Testis (tissue), 2 donors: Measurements from ENCODE around the gene VBP1.

ENCODE experiments used
- POLR2A ChIP-seq: fragments of 450-650 bp; IDR thresholded peaks from one replicate; pipeline ENCODE4 v1.6.1; 2017; ENCODE audit warnings: antibody characterized with exemption, mild to moderate bottlenecking, moderate library complexity
- TF ChIP-seq, protein P1 (sequence below), 3 experiments: fragments of 450-650 bp in 2 of 3; fragments of 200-600 bp in 1 of 3; sonication (generic) in 1 of 3; IDR thresholded peaks; one replicate each; pipeline ENCODE4 v1.5.1; 2016 to 2019; ENCODE audit warnings: antibody characterized with exemption in 3 of 3, mild to moderate bottlenecking in 2 of 3, moderate library complexity in 1 of 3

DNA sequence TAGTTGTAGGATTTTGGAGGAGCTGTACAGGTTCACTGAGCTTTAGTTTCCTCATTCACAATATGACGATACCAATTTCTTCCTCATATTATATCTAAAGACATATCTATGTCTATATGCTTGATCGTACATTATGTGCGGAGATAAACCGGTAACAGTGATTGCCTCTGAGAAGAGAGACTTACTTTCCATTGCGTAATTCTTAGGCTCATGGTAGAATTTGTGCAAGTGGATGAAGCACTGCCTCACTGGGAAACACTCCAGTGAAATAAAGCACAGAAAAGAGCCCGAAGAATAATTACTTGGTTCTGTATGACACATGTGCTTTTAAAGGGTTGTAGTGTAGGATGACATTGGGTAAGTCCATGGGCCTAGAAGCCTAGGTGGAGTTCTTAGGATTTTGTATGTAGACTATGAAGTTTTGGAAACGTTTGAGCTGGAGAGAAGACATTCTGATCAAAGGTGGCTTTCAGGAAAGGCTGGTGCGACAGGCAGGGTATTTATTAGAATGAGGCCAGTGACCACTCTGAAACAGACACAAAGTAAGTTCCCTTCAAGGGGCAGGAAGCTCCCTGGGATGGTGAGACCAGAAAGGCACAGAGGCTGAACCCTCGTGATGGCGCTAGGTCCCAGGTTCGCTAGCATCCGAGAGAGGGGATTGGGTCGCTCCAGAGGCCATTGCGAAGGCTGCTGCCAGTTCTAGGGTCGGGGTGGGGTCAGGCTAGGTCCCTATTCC, 649 bp upstream of the VBP1 start:
- TF ChIP-seq POLR2A, result no peak
- TF ChIP-seq, protein P1, sequence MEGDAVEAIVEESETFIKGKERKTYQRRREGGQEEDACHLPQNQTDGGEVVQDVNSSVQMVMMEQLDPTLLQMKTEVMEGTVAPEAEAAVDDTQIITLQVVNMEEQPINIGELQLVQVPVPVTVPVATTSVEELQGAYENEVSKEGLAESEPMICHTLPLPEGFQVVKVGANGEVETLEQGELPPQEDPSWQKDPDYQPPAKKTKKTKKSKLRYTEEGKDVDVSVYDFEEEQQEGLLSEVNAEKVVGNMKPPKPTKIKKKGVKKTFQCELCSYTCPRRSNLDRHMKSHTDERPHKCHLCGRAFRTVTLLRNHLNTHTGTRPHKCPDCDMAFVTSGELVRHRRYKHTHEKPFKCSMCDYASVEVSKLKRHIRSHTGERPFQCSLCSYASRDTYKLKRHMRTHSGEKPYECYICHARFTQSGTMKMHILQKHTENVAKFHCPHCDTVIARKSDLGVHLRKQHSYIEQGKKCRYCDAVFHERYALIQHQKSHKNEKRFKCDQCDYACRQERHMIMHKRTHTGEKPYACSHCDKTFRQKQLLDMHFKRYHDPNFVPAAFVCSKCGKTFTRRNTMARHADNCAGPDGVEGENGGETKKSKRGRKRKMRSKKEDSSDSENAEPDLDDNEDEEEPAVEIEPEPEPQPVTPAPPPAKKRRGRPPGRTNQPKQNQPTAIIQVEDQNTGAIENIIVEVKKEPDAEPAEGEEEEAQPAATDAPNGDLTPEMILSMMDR (IDR thresholded peaks at IDR 0.05), result no peak
